ENCODE measurements around the gene SRMS.

Gene SRMS

DNA sequence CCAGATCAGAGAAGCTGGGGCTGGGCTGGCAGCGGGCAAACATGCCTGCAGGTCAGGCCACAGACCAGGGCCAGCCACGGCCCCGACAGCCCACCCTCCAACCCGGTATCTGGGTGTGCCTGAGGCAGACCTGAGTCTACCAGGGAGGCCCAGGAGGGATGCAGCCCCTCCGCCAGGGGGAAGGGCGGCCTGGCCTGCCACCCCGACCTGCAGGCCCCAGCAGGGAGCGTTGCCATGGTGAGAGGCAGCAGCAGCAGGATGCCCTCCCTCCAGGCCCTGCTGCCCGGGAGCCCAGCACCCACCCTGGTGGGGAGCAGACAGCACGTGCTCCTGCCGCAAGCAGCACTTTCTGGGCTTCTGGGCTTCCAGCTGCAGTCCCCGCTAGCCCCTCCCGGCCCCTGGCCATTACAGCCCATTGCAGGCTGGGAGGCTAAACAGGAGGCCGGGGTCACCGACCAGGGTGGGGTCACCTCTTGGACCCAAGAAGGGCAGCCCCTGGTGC, 44.8 kb downstream of the SRMS start:
- Histone ChIP-seq H3K9me2 (replicated peaks; ENCODE audit: insufficient read depth, low read length) (no peaks in the 10 kb centered on the region), H3K9me3 (ENCODE audit: insufficient read depth, low read length) (no peaks in the 10 kb centered on the region), H4K20me1 (ENCODE audit: low read depth, low read length) (no peaks in the 10 kb centered on the region), H3F3A (ENCODE audit: insufficient read depth) (no peaks in the 10 kb centered on the region), H3K36me3 (ENCODE audit: low read length) (no peaks in the 10 kb centered on the region), H3K4me3 (ENCODE audit: insufficient read depth, low read length, poor library complexity, severe bottlenecking) (no peak overlapping the region), H3K4me2 (ENCODE audit: low read depth, low read length, poor library complexity, severe bottlenecking) (no peak overlapping the region), H2AFZ (ENCODE audit: low read depth, low read length, severe bottlenecking) (no peak overlapping the region), H3K27me3 (ENCODE audit: low read length) (no peaks in the 10 kb centered on the region), H3K27ac (ENCODE audit: low read depth, low read length) (no peak overlapping the region), H3K79me2 (ENCODE audit: insufficient read depth, low read length) (no peaks in the 10 kb centered on the region), H3K9ac (ENCODE audit: low read length) (no peak overlapping the region)
- TF ChIP-seq EZH2phosphoT487 (conservative IDR thresholded peaks at IDR 0.05; ENCODE audit: low read length), result no peak
- TF ChIP-seq, protein P1, sequence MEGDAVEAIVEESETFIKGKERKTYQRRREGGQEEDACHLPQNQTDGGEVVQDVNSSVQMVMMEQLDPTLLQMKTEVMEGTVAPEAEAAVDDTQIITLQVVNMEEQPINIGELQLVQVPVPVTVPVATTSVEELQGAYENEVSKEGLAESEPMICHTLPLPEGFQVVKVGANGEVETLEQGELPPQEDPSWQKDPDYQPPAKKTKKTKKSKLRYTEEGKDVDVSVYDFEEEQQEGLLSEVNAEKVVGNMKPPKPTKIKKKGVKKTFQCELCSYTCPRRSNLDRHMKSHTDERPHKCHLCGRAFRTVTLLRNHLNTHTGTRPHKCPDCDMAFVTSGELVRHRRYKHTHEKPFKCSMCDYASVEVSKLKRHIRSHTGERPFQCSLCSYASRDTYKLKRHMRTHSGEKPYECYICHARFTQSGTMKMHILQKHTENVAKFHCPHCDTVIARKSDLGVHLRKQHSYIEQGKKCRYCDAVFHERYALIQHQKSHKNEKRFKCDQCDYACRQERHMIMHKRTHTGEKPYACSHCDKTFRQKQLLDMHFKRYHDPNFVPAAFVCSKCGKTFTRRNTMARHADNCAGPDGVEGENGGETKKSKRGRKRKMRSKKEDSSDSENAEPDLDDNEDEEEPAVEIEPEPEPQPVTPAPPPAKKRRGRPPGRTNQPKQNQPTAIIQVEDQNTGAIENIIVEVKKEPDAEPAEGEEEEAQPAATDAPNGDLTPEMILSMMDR (IDR thresholded peaks at IDR 0.05; ENCODE audit: insufficient read depth, low read length, poor library complexity, severe bottlenecking), result no peak

DNA sequence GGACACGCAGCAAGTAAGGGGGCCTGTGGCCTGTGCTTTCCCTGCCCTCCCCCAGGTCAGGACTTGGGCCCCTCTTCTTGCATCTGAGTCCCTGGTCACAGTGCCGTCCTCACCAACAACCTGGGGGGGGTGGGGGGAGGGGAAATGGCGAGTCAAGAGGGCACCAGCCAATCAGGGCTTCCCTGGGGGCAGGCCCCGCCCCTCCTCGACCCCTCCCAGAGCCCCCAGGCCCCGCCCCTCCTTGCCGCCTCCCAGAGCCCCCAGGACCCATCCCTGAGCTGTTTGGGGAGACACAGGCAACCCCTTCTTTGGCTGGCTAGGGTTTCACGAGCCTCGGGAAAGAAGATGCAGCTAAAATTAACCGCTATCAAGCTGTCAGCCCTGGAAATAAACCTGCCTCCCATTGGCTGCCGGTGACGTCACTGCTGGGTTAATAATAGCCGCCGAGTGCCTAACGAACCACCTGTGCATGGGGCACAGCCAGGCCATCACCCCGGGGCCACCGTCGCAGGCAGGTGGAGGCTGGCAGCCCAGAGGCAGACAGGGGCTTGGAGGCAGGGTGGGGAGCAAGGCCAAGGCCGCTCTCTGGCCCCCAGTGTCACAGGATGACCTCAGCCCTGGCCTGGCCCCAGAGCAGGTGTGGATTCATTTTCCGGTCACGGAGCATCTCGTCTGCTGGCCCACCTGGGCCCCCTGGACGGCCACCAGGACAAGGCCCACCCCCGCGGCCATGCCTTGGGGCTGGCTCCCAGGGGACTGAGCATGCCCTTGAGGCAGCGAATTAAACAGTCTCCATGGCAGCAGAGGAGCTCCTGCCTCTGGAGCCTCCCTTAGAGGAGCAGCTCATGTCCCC, 45.5 kb downstream of the SRMS start:
- H3K9me3 ChIP-seq (ENCODE audit: insufficient read depth, low read length), result no peaks in the 10 kb centered on the region
- no peak overlapping the region for H3K4me2 ChIP-seq (ENCODE audit: low read depth, low read length, poor library complexity, severe bottlenecking)
- H3K36me3 ChIP-seq (ENCODE audit: low read length), result no peaks in the 10 kb centered on the region
- TF ChIP-seq, protein P1 (IDR thresholded peaks at IDR 0.05; ENCODE audit: insufficient read depth, low read length, poor library complexity, severe bottlenecking), result no peak
- no peak for TF ChIP-seq EZH2phosphoT487 (conservative IDR thresholded peaks at IDR 0.05; ENCODE audit: low read length)
- no peak overlapping the region for H3K27ac ChIP-seq (ENCODE audit: low read depth, low read length)
- H3K4me3 ChIP-seq (ENCODE audit: insufficient read depth, low read length, poor library complexity, severe bottlenecking), result no peak overlapping the region
- no peaks in the 10 kb centered on the region for H3F3A ChIP-seq (ENCODE audit: insufficient read depth)
- no peaks in the 10 kb centered on the region for H3K79me2 ChIP-seq (ENCODE audit: insufficient read depth, low read length)
- no peak overlapping the region for H3K9ac ChIP-seq (ENCODE audit: low read length)
- no peak overlapping the region for H2AFZ ChIP-seq (ENCODE audit: low read depth, low read length, severe bottlenecking)
- no peaks in the 10 kb centered on the region for H4K20me1 ChIP-seq (ENCODE audit: low read depth, low read length)
- no peaks in the 10 kb centered on the region for H3K27me3 ChIP-seq (ENCODE audit: low read length)
- no peaks in the 10 kb centered on the region for H3K9me2 ChIP-seq (replicated peaks; ENCODE audit: insufficient read depth, low read length)

DNA sequence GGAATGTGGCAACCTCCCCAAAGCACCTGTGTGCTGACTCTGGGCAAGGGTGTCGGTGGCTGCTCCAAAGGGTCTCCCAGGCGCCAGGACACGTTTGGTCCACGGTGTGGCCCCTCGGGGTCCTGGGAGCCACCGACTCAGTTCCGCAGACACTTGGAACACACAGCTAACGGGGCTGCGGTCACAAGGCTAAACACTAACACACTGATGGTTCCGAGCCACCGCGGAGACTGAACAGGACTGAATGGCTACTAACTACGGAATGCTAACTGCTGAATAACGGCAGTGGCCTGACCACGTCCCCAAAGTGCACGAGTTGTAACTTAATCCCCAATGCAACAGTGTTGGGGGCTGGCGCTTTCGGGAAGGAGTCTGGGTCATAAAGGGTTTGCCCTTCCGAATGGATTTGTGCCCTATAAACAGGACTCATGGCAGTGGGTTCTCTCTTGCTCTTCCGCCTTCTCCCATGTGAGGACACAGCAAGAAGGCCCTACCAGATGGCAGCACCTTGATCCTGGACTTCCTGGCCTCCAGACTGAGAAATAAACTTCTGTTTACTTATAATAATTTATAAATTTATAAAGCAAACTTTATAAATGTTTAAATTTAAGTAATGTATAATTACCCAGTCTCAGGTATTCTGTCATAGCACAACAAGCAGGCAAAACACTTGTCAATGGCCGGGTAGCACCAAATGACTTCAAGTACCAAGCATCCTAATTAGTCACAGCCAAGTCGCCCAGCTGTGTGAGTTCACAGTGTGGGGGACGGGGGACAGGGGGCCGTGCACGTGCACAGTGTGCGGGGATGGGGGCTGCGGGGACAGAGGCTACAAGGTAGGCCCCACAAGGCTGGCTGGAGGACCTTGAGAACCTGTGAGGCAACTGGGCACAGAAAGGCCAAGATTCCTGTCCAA, 46.4 kb downstream of the SRMS start:
- Histone ChIP-seq H3K9ac (ENCODE audit: low read length) (no peak overlapping the region), H3K79me2 (ENCODE audit: insufficient read depth, low read length) (no peaks in the 10 kb centered on the region), H3K4me3 (ENCODE audit: insufficient read depth, low read length, poor library complexity, severe bottlenecking) (no peak overlapping the region), H3K9me3 (ENCODE audit: insufficient read depth, low read length) (no peaks in the 10 kb centered on the region), H3K36me3 (ENCODE audit: low read length) (no peaks in the 10 kb centered on the region), H4K20me1 (ENCODE audit: low read depth, low read length) (no peaks in the 10 kb centered on the region), H3K4me2 (ENCODE audit: low read depth, low read length, poor library complexity, severe bottlenecking) (no peak overlapping the region), H3F3A (ENCODE audit: insufficient read depth) (no peaks in the 10 kb centered on the region), H3K27ac (ENCODE audit: low read depth, low read length) (no peak overlapping the region), H2AFZ (ENCODE audit: low read depth, low read length, severe bottlenecking) (no peak overlapping the region), H3K27me3 (ENCODE audit: low read length) (no peaks in the 10 kb centered on the region), H3K9me2 (replicated peaks; ENCODE audit: insufficient read depth, low read length) (no peaks in the 10 kb centered on the region)
- TF ChIP-seq, protein P1 (IDR thresholded peaks at IDR 0.05; ENCODE audit: insufficient read depth, low read length, poor library complexity, severe bottlenecking), result no peak
- TF ChIP-seq EZH2phosphoT487 (conservative IDR thresholded peaks at IDR 0.05; ENCODE audit: low read length), result no peak

Data from SU-DHL-6 (cell line).